ENCODE measurements around the gene RPL14. TPM values are rescaled to one million over a fixed set of nuclear protein-coding genes. Genes with fewer than 3 reads are reported as not detected.

RPL14 gene
- total RNA-seq (2016; rRNA removed; fragmentation: Illumina TruSeq; extraction: Trizol) (1,291 and 1,534 TPM in 2 replicates), polyA plus RNA-seq (2011; rRNA removed) (502 and 554 TPM in 2 replicates), polyA minus RNA-seq (2011; rRNA and poly(A)+ RNA removed; ENCODE audit: low replicate concordance) (440 and 569 TPM in 2 replicates), Bru-seq, nascent RNA (percentile 97 among the genes with signal in this experiment), BruChase-seq, experiment 1, labeled RNA remaining after a 6-hour chase (percentile 99 among the genes with signal in this experiment), BruChase-seq, experiment 2, labeled RNA remaining after a 2-hour chase (percentile 98 among the genes with signal in this experiment)
- 1,420 and 1,565 TPM in 2 replicates for total RNA-seq (2016; cell fraction: cytosol; rRNA removed; fragmentation: Illumina TruSeq; extraction: Trizol; ENCODE audit: low read depth)
- 1,291 and 1,624 TPM in 2 replicates for total RNA-seq (2016; cell fraction: insoluble cytoplasmic fraction; rRNA removed; fragmentation: Illumina TruSeq; extraction: Trizol)
- 2,440 and 2,539 TPM in 2 replicates for total RNA-seq (2016; cell fraction: membrane; rRNA removed; fragmentation: Illumina TruSeq; extraction: Trizol)
- total RNA-seq (2016; cell fraction: nucleus; rRNA removed; fragmentation: Illumina TruSeq; extraction: Trizol), result 404 and 486 TPM in 2 replicates
- polyA plus RNA-seq (2011; cell fraction: cytosol; rRNA removed), result 480 and 499 TPM in 2 replicates
- 133 TPM in 2 replicates for polyA plus RNA-seq (2011; cell fraction: nucleus; rRNA removed)
- 2,003 and 2,065 TPM in 2 replicates for polyA plus RNA-seq (2012)
- 2,396 and 2,553 TPM in 2 replicates for polyA plus RNA-seq (2016; cell fraction: cytosol; fragmentation: Illumina TruSeq; extraction: Trizol; ENCODE audit: low read depth)
- polyA plus RNA-seq (2016; cell fraction: insoluble cytoplasmic fraction; fragmentation: Illumina TruSeq; extraction: Trizol; ENCODE audit: low read depth), result 1,996 and 2,029 TPM in 2 replicates
- 3,179 and 3,263 TPM in 2 replicates for polyA plus RNA-seq (2016; cell fraction: membrane; fragmentation: Illumina TruSeq; extraction: Trizol; ENCODE audit: low read depth)
- 859 TPM in 2 replicates for polyA plus RNA-seq (2016; cell fraction: nucleus; fragmentation: Illumina TruSeq; extraction: Trizol; ENCODE audit: insufficient read depth, low read depth)
- polyA minus RNA-seq (2011; cell fraction: cytosol; rRNA and poly(A)+ RNA removed), result 617 and 745 TPM in 2 replicates
- 167 and 200 TPM in 2 replicates for polyA minus RNA-seq (2011; cell fraction: nucleus; rRNA and poly(A)+ RNA removed)
- long read RNA-seq, experiment 1, full-length matches to known transcripts, result 1,260 of 1,373 reads
- long read RNA-seq, experiment 1, partial matches to known transcripts, result 101 of 1,373 reads
- long read RNA-seq, experiment 1, other reads (novel, unspliced or antisense), result 12 of 1,373 reads
- long read RNA-seq, experiment 2, full-length matches to known transcripts, result 2,694 of 2,948 reads
- long read RNA-seq, experiment 2, partial matches to known transcripts, result 222 of 2,948 reads
- long read RNA-seq, experiment 2, other reads (novel, unspliced or antisense), result 32 of 2,948 reads

DNA sequence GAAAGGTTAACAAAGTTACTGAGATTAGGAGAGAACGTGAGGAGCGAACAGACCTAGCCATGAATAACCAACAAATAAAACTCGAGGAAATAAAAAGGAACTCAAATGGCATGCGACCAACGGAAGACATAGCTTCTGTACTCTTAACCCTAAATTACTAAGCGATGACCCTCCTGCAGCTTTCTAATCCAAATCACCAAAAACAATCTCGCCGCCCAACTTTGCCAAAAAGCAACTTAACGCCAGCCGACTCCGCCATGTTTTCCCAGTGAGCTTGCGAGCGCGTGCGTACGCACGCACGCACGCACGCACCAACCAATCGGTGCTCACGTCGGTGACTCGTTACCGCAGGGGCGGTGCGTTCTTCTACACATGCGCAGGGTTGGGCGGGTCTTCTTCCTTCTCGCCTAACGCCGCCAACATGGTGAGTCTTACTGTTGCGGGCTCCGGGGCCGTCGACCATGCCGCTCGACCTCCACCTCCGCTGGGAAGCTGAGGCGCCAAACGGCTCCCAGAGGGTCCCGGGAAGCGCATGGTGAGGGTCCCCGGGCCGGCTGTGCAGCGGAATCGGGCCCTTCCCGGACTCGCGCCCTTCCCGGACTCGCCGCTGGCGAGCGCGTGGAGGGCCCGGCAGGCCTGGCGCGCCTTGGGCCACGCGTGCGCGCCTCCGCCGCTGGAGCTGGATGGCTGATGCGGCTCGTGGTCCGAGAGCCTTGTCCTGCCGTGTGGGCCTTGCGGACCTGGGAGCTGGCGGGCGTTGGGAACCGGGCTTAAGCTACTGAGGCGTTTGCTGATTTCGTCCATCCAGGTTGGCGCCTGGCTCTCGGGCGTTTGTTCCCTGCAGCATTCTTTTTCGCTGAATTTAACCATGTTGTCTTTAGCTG, at the start of gene RPL14:
TSS of gene RPL14 (plus strand) at position 400 of the 884 bp plus-strand sequence. CDS start at position 533, 133 bp downstream.
- H3K27me3 ChIP-seq (ENCODE audit: control insufficient read depth in 1 of 2, insufficient read depth in 2 of 2, low read length in 2 of 2), result no peaks in the 10 kb centered on the region; a peak in 1 of 5 replicates
- H4K20me1 ChIP-seq (ENCODE audit: insufficient read depth, low read length), result peaks cover 21% of the 10 kb centered on the region
- H2AFZ ChIP-seq (ENCODE audit: low read length), result no peak within 1 kb of the TSS
- ATAC-seq (peak; percentile 82), FAIRE-seq (peak; percentile 60), DNase-seq (ENCODE audit: low spot score) (peak; percentile 90)
- BruUV-seq (replicated peaks), result TSS peak; percentile 52
- H3K9ac ChIP-seq (ENCODE audit: insufficient read depth, low read depth, low read length), result peak within 1 kb of the TSS; percentile 98
- POLR2A ChIA-PET, result interaction anchor here (0.9 to 3.9 kb wide), 16 partner anchors 9 to 821 kb away, joined by 3 to 37 read pairs (median 6); partner anchors contain the start of genes CTNNB1, EIF1B, ZNF619 and ZNF620
- H3K27ac ChIP-seq (ENCODE audit: extremely low read length, insufficient read depth, low read length), result peak within 1 kb of the TSS; percentile 86
- H3K79me2 ChIP-seq (ENCODE audit: insufficient read depth, low read length), result peaks cover 33% of the 10 kb centered on the region
- intact Hi-C loops (cut with micrococcal nuclease; ENCODE audit: unreplicated experiment), result loop anchor here (2.0 to 10.0 kb wide), 3 partner anchors 50 to 648 kb away; partner anchors contain the start of genes ZNF620 and ZNF621
- in situ Hi-C loops (cut with HindIII; ENCODE audit: extremely low pct_ligation_motif_present, low pct_unique_long_range_greater_than_20kb), result loop anchor here (10.0 kb wide), 1 partner anchor 142 kb away; no protein-coding TSS in a partner anchor
- WGBS (ENCODE audit: low lambda C conversion rate), result under 1% methylated on average over 11 of the region's 79 CpGs
- peak within 1 kb of the TSS; percentile 85 for H3K4me2 ChIP-seq (ENCODE audit: low read depth, low read length)
- H3K9me3 ChIP-seq (ENCODE audit: low read length), result no peaks in the 10 kb centered on the region
- CTCF ChIA-PET (ENCODE audit: low intra/inter-chr PET ratio, low total read pairs), result no interaction called here
- H3K4me3 ChIP-seq (replicated peaks in 1 of 3; ENCODE audit: insufficient read depth in 1 of 3, low read depth in 2 of 3, low read length in 3 of 3), result peak within 1 kb of the TSS; percentile 80 to 98 (median 84)
- peaks cover 52% of the 10 kb centered on the region for H3K4me1 ChIP-seq (ENCODE audit: insufficient read depth, low read length)
- H3K36me3 ChIP-seq (replicated peaks in 1 of 2; ENCODE audit: control insufficient read depth in 1 of 2, insufficient read depth in 2 of 2, low read length in 2 of 2), result peaks cover 8 to 26% of the 10 kb centered on the region in 2 experiments
- TF ChIP-seq HNF4G (IDR thresholded peaks at IDR 0.05; ENCODE audit: borderline replicate concordance, low read depth, low read length), result no peak
- TF ChIP-seq HNF4G (CRISPR knock-in tag; IDR thresholded peaks at IDR 0.05; ENCODE audit: borderline replicate concordance, low read depth), result peak; percentile 49; the same call in 1 of the 2 replicates
- TF ChIP-seq ZNF337 (CRISPR knock-in tag; IDR thresholded peaks at IDR 0.05; ENCODE audit: borderline replicate concordance, low read depth), result no peak
- no peak for TF ChIP-seq GABPA (IDR thresholded peaks at IDR 0.05; ENCODE audit: low read depth, low read length)
- TF ChIP-seq GABPA (CRISPR knock-in tag; IDR thresholded peaks at IDR 0.05; ENCODE audit: low read depth), result peak; percentile 61
- peak; percentile 70; the same call in 1 of the 2 replicates for TF ChIP-seq ZNF546 (CRISPR knock-in tag; conservative IDR thresholded peaks at IDR 0.05)
- no peak for TF ChIP-seq ZNF329 (CRISPR knock-in tag; IDR thresholded peaks at IDR 0.05; ENCODE audit: low read depth)
- TF ChIP-seq SIX4 (CRISPR knock-in tag; IDR thresholded peaks at IDR 0.05), result no peak; the same call in 1 of the 2 replicates
- TF ChIP-seq, protein P1, sequence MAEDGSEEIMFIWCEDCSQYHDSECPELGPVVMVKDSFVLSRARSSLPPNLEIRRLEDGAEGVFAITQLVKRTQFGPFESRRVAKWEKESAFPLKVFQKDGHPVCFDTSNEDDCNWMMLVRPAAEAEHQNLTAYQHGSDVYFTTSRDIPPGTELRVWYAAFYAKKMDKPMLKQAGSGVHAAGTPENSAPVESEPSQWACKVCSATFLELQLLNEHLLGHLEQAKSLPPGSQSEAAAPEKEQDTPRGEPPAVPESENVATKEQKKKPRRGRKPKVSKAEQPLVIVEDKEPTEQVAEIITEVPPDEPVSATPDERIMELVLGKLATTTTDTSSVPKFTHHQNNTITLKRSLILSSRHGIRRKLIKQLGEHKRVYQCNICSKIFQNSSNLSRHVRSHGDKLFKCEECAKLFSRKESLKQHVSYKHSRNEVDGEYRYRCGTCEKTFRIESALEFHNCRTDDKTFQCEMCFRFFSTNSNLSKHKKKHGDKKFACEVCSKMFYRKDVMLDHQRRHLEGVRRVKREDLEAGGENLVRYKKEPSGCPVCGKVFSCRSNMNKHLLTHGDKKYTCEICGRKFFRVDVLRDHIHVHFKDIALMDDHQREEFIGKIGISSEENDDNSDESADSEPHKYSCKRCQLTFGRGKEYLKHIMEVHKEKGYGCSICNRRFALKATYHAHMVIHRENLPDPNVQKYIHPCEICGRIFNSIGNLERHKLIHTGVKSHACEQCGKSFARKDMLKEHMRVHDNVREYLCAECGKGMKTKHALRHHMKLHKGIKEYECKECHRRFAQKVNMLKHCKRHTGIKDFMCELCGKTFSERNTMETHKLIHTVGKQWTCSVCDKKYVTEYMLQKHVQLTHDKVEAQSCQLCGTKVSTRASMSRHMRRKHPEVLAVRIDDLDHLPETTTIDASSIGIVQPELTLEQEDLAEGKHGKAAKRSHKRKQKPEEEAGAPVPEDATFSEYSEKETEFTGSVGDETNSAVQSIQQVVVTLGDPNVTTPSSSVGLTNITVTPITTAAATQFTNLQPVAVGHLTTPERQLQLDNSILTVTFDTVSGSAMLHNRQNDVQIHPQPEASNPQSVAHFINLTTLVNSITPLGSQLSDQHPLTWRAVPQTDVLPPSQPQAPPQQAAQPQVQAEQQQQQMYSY (CRISPR knock-in tag; IDR thresholded peaks at IDR 0.05), result peak; percentile 16; the same call in 1 of the 2 replicates
- no peak for TF ChIP-seq ZKSCAN5 (CRISPR knock-in tag; IDR thresholded peaks at IDR 0.05)
- TF ChIP-seq AGO1 (IDR thresholded peaks at IDR 0.05; ENCODE audit: low read depth, low read length, poor library complexity, severe bottlenecking), result no peak
- TF ChIP-seq ARNTL (CRISPR knock-in tag; IDR thresholded peaks at IDR 0.05), result no peak; the same call in 1 of the 2 replicates
